HG02610 (cell line): Measurements from ENCODE around the gene CCDC71.

Experiments
- ATAC-seq: cut with Tn5 transposase; IDR thresholded peaks from one replicate; pipeline ENCODE4 v1.9.1; 2021; ENCODE audit warnings: mild to moderate bottlenecking, moderate library complexity; ENCODE audit not compliant: unreplicated experiment

CCDC71 gene

GRCh38 chr3:49171119-49171774 lies 5.1 kb upstream of the CCDC71 start, which contains the start of gene KLHDC8B:
Gene KLHDC8B, plus strand, starts transcription at chr3:49171598. Its CDS starts 1,172 bp downstream, at chr3:49172770.
- ATAC-seq = peak; percentile 43

GRCh38 chr3:49170744-49171118 lies 4.6 kb upstream of the CCDC71 start:
- no peak for ATAC-seq

GRCh38 chr3:49166752-49167556 lies 823 bp upstream of the CCDC71 start:
- no peak for ATAC-seq

- no peak for ATAC-seq
Observed at GRCh38 chr3:49164983-49165720, 979 bp downstream of the CCDC71 start.

DNA sequence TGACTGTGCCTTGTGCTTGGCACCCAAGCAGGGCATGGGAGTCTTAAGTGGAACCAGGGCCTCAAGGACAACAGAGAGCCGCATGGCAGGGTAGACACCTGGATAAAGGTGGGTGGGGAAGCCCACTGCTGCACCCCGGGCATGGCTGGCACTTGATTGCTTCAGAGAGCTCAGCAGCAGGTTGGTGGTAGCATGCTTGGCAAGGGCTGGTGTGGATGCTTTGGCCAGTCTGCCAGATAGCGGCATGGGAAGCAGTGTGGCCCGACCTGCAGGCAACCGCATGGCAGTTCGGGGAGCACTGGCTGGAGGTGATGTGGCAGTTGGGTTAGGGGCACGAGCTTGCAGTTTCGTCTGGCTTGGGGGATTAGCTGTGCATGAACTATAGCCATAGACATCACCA lies 2.5 kb downstream of the CCDC71 start:
- ATAC-seq = no peak

- ATAC-seq = no peak
Observed at GRCh38 chr3:49162751-49163419, 3.2 kb downstream of the CCDC71 start.

GRCh38 chr3:49161808-49162530 lies 4.2 kb downstream of the CCDC71 start:
- no peak for ATAC-seq

DNA sequence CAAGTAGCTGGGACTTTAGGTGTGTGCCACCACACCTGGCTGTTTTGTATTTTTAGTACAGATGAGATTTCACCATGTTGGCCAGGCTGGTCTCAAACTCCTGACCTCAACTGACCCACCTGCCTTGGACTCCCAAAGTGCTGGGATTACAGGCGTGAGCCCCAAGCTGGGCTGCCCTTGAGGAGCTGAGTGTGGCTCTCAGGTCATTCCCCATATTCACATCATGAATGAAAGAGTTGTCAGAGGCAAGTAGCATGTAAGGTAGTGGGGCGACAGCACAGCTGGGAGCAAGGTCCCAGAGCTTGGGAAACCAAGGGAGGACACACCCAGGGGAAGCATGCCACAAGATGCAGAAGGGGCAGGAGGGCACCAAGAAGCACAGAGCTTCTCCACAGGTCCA lies 4.9 kb downstream of the CCDC71 start:
- no peak for ATAC-seq

- no peak for ATAC-seq
Observed at GRCh38 chr3:49158792-49159191, 7.3 kb downstream of the CCDC71 start.

DNA sequence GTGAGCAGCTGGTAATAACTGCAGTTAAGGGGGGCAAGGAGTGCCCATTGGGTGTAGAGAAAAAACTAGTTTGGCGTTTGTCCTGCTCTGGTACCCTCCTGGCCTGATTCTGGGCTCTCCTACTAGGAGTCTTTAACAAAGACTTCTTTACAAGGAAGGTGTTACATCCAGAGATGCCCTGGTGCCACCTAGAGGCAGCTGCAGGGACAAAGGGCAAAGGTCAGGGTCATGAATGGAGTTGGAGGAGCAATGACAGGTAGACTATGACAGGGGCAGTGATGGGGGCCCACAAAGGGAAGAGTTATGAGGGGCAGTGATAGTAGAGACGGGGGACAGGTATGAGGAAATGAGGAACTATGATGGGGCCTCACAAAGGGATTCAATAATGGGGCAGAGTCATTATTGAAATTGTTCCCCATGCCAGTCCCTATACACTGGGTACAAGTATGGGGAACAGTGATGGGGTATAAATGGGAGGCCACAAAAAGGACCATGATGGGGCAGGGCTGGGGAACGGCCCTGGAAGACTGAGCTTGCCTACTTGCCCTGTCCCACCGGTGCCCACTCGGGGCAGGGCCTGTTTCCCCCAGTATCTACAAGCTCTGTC lies 7.9 kb downstream of the CCDC71 start:
- ATAC-seq = no peak

GRCh38 chr3:49157289-49157688 lies 8.8 kb downstream of the CCDC71 start:
- ATAC-seq = no peak

DNA sequence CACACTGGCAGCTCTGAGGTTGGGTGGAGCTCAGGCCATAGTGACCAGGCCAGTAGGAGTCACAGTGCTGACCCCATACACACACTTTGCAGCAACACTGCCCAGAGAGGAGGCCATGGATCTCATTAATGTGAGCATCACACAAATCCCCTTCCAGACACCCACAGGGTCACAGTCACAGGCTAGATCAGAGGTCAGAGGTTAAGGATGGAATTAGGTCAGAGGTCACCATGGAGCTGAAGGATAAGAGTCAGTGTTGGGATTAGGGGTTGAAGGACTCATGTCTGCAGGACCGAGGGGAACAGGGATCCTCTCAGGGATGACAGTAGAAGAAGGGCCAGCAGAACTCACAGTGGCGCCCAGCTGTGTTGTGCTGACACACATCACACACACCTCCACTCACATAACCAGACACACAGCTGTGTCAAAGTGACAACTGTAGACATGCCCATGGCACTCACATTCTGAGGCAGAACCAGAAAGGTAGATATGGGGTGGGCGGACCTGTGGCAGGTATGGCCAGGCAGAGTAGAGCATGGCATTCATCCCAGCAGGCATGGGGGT lies 12.7 kb downstream of the CCDC71 start:
- no peak for ATAC-seq

DNA sequence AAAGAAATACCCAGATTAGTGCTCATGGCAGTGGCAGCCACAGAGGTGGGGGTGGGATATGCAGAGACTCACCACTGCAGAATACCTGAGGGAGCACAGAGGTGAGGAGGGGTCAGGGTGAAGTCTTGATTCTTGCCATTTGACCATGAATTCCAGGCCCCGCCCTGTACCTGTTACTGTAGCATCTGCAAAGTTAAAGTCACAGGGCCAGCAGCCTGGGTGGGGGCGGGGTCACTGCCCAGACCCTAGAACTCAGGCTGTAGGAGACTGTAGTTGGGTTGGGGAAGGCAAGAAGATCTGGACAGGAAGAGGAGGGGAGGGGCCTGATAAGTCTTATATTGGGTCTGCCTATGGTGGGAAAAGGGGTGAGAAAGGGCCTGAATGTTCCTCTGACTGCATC lies 14.5 kb downstream of the CCDC71 start:
- no peak for ATAC-seq

- no peak for ATAC-seq
Observed at GRCh38 chr3:49148159-49148558, 18.0 kb downstream of the CCDC71 start.

- ATAC-seq = no peak
Observed at GRCh38 chr3:49140080-49140479, 26.1 kb downstream of the CCDC71 start.

- ATAC-seq = no peak
Observed at GRCh38 chr3:49135499-49135898, 30.6 kb downstream of the CCDC71 start.

GRCh38 chr3:49134471-49135265 lies 31.5 kb downstream of the CCDC71 start:
- no peak for ATAC-seq

- ATAC-seq = no peak
Observed at GRCh38 chr3:49133226-49133951, 32.7 kb downstream of the CCDC71 start.
